Gastroesophageal sphincter (tissue), 3 donors: Measurements from ENCODE around the gene RHBDD3.

ENCODE experiments used
- EP300 ChIP-seq: sonication (generic); formaldehyde crosslinking; IDR thresholded peaks from one replicate; pipeline ENCODE4 v1.6.1; 2017; ENCODE audit warnings: antibody characterized with exemption, mild to moderate bottlenecking
- POLR2A ChIP-seq, 2 donors: fragments of 450-650 bp; IDR thresholded peaks; one replicate each; pipeline ENCODE4 v1.6.1; 2017; ENCODE audit warnings: antibody characterized with exemption in 2 of 2, mild to moderate bottlenecking in 2 of 2, moderate library complexity in 1 of 2
- TF ChIP-seq, protein P1 (sequence below), 4 experiments: fragments of 200-600 bp in 2 of 4; fragments of 450-650 bp in 2 of 4; sonication (generic) in 1 of 4; IDR thresholded peaks; one replicate each; pipeline ENCODE4 v1.5.1; 2017 to 2019; ENCODE audit warnings: antibody characterized with exemption in 4 of 4, mild to moderate bottlenecking in 2 of 4, moderate library complexity in 2 of 4

- TF ChIP-seq, protein P1, sequence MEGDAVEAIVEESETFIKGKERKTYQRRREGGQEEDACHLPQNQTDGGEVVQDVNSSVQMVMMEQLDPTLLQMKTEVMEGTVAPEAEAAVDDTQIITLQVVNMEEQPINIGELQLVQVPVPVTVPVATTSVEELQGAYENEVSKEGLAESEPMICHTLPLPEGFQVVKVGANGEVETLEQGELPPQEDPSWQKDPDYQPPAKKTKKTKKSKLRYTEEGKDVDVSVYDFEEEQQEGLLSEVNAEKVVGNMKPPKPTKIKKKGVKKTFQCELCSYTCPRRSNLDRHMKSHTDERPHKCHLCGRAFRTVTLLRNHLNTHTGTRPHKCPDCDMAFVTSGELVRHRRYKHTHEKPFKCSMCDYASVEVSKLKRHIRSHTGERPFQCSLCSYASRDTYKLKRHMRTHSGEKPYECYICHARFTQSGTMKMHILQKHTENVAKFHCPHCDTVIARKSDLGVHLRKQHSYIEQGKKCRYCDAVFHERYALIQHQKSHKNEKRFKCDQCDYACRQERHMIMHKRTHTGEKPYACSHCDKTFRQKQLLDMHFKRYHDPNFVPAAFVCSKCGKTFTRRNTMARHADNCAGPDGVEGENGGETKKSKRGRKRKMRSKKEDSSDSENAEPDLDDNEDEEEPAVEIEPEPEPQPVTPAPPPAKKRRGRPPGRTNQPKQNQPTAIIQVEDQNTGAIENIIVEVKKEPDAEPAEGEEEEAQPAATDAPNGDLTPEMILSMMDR (IDR thresholded peaks at IDR 0.05) = no peak
- TF ChIP-seq EP300 (no peak), POLR2A (IDR thresholded peaks at IDR 0.05) (no peak)
Observed at GRCh38 chr22:29214232-29214631, 53.5 kb downstream of the RHBDD3 start.
